ENCODE results near the gene ZNF549.
A peak's percentile ranks its signal among the peaks of the same experiment; 100 is the strongest.

Gene ZNF549

DNA sequence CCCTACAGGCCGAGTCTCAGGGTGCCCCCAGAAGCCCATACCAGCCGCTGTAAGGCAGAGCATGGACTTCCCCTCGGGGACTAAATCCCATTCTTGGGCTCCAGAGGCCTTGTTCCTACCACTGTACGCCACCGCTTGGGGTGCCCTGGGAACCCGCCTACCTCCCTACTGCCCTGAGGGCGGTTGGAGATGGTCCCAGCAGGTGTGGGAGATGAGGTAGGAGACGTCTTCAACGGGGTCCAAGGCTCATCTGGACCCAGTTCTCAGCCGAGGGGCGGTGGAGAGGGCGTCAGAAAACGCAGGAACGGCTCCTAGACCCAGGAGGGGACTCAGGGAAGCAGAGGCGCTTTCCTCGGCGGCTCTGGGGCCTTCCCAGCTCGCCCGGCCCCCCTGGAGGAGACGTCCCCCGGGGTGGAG, 56.0 kb downstream of the ZNF549 start (continued):
- TF ChIP-seq ZNF155 (tag by site-specific recombination; IDR thresholded peaks at IDR 0.05) (no peak), ZBTB21 (tag by site-specific recombination; IDR thresholded peaks at IDR 0.05) (no peak), ZNF654 (tag by site-specific recombination; IDR thresholded peaks at IDR 0.05; ENCODE audit: low read depth) (no peak), RBAK (tag by site-specific recombination; IDR thresholded peaks at IDR 0.05) (no peak), ZNF843 (tag by site-specific recombination; IDR thresholded peaks at IDR 0.05) (no peak), MZF1 (tag by site-specific recombination; IDR thresholded peaks at IDR 0.05; ENCODE audit: borderline replicate concordance) (no peak)
- TF ChIP-seq, protein P1, sequence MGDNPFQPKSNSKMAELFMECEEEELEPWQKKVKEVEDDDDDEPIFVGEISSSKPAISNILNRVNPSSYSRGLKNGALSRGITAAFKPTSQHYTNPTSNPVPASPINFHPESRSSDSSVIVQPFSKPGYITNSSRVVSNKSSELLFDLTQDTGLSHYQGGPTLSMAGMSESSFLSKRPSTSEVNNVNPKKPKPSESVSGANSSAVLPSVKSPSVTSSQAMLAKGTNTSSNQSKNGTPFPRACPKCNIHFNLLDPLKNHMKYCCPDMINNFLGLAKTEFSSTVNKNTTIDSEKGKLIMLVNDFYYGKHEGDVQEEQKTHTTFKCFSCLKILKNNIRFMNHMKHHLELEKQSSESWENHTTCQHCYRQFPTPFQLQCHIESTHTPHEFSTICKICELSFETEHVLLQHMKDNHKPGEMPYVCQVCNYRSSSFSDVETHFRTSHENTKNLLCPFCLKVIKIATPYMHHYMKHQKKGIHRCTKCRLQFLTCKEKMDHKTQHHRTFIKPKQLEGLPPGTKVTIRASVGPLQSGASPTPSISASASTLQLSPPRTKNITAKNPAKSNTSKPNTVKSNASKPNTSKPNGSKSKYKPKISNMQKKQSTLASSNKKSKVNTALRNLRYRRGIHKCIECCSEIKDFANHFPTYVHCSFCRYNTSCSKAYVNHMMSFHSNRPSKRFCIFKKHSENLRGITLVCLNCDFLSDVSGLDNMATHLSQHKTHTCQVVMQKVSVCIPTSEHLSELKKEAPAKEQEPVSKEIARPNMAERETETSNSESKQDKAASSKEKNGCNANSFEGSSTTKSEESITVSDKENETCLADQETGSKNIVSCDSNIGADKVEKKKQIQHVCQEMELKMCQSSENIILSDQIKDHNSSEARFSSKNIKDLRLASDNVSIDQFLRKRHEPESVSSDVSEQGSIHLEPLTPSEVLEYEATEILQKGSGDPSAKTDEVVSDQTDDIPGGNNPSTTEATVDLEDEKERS (tag by site-specific recombination; IDR thresholded peaks at IDR 0.05), result no peak

DNA sequence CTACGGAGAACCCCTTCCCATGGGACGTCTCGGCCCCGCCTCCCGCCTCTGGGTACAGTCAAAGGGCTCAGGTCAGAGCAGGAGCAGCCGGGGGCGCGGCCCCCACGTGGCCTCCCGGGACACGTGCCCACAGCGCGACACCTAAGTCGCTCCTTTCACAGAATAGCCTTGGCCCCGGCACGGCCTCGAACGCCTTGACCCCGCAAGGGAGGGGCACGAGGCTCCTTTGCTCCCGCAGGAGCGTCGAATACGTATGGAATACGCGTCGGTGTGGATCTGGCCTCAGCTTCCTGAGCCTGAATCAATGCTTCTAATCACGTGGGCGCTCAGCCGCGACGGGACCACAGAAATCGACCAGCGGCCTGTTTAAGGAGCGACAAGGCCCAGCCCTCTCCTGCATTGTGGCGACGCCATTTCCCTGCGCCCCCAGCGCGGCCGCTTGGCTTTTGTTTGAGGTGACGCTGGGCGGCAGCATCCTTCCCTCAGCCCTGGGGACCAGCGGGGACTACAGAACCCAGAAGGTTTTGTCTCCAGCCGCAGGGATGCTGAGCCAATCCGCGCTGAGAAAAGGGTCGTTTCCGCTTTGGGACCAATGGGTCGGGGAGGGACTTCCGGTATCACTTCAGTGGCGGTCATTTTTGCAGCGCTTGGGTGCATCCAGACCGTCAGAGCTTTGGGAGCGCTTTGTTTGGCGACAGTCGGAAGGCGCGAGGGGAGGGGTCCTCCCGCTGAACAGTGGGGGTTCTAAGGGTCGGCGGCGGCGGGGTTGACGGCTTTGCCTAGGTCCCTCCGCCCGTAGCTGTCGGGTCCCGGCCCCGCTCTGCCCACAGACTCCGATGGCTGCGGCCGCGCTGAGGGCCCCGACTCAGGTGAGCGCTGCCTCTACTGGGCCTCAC, 56.6 kb downstream of the ZNF549 start, which contains the start of gene ZIK1:
Gene ZIK1, plus strand, starts transcription at position 625 of the 896 bp plus-strand sequence. Its CDS starts 212 bp downstream, at position 837.
- H3K36me3 ChIP-seq (ENCODE audit: control insufficient read depth in 2 of 2, insufficient read depth in 1 of 2, low read length in 2 of 2), result peaks cover 0 to 12% of the 10 kb centered on the region in 2 experiments; a peak in 2 of 3 replicates
- ChIA-PET POLR2A (no interaction called here), CTCF (no interaction called here)
- 0 out of 2 replicates have a peak, but pooled peaks cover 2% of the 10 kb centered on the region for H3K4me1 ChIP-seq (ENCODE audit: control insufficient read depth, insufficient read depth, low read length)
- H3K9me3 ChIP-seq (ENCODE audit: control insufficient read depth, insufficient read depth, low read depth, low read length), result peaks cover 12% of the 10 kb centered on the region
- H3K27ac ChIP-seq (ENCODE audit: extremely low read depth, low read depth, low read length), result peak within 1 kb of the TSS; percentile 49; the same call in 1 of the 2 replicates
- peak within 1 kb of the TSS; percentile 69 for H3K4me3 ChIP-seq (ENCODE audit: low read depth, low read length)
- TF ChIP-seq ZNF335 (tag by site-specific recombination; conservative IDR thresholded peaks at IDR 0.05) (peak; percentile 77), ZNF777 (tag by site-specific recombination; IDR thresholded peaks at IDR 0.05; ENCODE audit: borderline replicate concordance) (no peak), ZNF175 (tag by site-specific recombination; IDR thresholded peaks at IDR 0.05) (no peak), ZNF530 (tag by site-specific recombination; IDR thresholded peaks at IDR 0.05; ENCODE audit: low read depth) (no peak), REPIN1 (tag by site-specific recombination; IDR thresholded peaks at IDR 0.05; ENCODE audit: low read depth) (no peak), ZNF701 (tag by site-specific recombination; IDR thresholded peaks at IDR 0.05) (no peak), ZNF146 (tag by site-specific recombination; IDR thresholded peaks at IDR 0.05) (no peak), ZNF132 (tag by site-specific recombination; IDR thresholded peaks at IDR 0.05; ENCODE audit: borderline replicate concordance) (no peak), ZNF133 (tag by site-specific recombination; IDR thresholded peaks at IDR 0.05) (0 out of 2 replicates have a peak, but pooled peaks have one; percentile 15), ZNF692 (tag by site-specific recombination; IDR thresholded peaks at IDR 0.05) (0 out of 2 replicates have a peak, but pooled peaks have one; percentile 25), ZBTB11 (tag by site-specific recombination; conservative IDR thresholded peaks at IDR 0.05; ENCODE audit: low read depth) (peak; percentile 80), KLF10 (tag by site-specific recombination; IDR thresholded peaks at IDR 0.05) (no peak), HOXD13 (CRISPR knock-in tag; IDR thresholded peaks at IDR 0.05; ENCODE audit: borderline replicate concordance) (peak; percentile 97)
- TF ChIP-seq, protein P2, sequence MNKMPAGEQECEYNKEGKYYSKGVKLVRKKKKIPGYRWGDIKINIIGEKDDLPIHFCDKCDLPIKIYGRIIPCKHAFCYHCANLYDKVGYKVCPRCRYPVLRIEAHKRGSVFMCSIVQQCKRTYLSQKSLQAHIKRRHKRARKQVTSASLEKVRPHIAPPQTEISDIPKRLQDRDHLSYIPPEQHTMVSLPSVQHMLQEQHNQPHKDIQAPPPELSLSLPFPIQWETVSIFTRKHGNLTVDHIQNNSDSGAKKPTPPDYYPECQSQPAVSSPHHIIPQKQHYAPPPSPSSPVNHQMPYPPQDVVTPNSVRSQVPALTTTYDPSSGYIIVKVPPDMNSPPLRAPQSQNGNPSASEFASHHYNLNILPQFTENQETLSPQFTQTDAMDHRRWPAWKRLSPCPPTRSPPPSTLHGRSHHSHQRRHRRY (tag by site-specific recombination; IDR thresholded peaks at IDR 0.05), result no peak
- TF ChIP-seq, protein P3, sequence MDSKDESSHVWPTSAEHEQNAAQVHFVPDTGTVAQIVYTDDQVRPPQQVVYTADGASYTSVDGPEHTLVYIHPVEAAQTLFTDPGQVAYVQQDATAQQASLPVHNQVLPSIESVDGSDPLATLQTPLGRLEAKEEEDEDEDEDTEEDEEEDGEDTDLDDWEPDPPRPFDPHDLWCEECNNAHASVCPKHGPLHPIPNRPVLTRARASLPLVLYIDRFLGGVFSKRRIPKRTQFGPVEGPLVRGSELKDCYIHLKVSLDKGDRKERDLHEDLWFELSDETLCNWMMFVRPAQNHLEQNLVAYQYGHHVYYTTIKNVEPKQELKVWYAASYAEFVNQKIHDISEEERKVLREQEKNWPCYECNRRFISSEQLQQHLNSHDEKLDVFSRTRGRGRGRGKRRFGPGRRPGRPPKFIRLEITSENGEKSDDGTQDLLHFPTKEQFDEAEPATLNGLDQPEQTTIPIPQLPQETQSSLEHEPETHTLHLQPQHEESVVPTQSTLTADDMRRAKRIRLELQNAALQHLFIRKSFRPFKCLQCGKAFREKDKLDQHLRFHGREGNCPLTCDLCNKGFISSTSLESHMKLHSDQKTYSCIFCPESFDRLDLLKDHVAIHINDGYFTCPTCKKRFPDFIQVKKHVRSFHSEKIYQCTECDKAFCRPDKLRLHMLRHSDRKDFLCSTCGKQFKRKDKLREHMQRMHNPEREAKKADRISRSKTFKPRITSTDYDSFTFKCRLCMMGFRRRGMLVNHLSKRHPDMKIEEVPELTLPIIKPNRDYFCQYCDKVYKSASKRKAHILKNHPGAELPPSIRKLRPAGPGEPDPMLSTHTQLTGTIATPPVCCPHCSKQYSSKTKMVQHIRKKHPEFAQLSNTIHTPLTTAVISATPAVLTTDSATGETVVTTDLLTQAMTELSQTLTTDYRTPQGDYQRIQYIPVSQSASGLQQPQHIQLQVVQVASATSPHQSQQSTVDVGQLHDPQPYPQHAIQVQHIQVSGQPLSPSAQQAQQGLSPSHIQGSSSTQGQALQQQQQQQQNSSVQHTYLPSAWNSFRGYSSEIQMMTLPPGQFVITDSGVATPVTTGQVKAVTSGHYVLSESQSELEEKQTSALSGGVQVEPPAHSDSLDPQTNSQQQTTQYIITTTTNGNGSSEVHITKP (tag by site-specific recombination; IDR thresholded peaks at IDR 0.05), result 0 out of 2 replicates have a peak, but pooled peaks have one; percentile 41
